ENCODE measurements around the gene ANKRD34A.

GRCh38 chr1:145979746-145980456 lies 15.5 kb upstream of the ANKRD34A start:
- TF ChIP-seq, protein P1, sequence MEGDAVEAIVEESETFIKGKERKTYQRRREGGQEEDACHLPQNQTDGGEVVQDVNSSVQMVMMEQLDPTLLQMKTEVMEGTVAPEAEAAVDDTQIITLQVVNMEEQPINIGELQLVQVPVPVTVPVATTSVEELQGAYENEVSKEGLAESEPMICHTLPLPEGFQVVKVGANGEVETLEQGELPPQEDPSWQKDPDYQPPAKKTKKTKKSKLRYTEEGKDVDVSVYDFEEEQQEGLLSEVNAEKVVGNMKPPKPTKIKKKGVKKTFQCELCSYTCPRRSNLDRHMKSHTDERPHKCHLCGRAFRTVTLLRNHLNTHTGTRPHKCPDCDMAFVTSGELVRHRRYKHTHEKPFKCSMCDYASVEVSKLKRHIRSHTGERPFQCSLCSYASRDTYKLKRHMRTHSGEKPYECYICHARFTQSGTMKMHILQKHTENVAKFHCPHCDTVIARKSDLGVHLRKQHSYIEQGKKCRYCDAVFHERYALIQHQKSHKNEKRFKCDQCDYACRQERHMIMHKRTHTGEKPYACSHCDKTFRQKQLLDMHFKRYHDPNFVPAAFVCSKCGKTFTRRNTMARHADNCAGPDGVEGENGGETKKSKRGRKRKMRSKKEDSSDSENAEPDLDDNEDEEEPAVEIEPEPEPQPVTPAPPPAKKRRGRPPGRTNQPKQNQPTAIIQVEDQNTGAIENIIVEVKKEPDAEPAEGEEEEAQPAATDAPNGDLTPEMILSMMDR (IDR thresholded peaks at IDR 0.05) = peak in 1 of 5 experiments; percentile 13
- TF ChIP-seq POLR2A (IDR thresholded peaks at IDR 0.05) = no peak

Data from tibial nerve (tissue), 3 donors.